NCI-H187 treated with DMSO at 0.1 percent for 48 hours (cell line): Measurements from ENCODE around the gene RBM10.
A peak's percentile ranks its signal among the peaks of the same experiment; 100 is the strongest.

Experiments used
- DNase-seq: peaks from one replicate; lab custom pipeline; 2025; lab: John Stamatoyannopoulos, UW

RBM10 gene

DNA sequence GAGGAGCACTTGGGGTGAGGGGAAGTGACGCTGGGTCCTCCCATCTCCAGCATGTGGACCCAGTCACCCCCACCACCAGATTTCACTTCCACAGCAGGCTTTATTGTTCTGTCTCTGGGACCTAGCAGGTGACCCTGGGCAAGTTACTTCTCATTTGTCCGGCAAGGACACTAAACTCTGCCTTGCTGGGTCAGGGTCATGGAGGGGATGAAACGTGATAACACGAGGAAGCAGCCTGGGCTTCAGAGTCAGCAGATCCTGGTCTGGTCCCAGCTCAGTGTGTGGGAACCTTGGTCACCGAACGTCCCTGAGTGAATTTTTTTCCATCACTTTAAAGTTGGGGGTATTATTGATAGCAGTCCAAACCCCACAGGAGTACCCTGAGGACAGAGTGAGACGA is 52.5 kb downstream of the RBM10 start:
- DNase-seq, result no peak

DNA sequence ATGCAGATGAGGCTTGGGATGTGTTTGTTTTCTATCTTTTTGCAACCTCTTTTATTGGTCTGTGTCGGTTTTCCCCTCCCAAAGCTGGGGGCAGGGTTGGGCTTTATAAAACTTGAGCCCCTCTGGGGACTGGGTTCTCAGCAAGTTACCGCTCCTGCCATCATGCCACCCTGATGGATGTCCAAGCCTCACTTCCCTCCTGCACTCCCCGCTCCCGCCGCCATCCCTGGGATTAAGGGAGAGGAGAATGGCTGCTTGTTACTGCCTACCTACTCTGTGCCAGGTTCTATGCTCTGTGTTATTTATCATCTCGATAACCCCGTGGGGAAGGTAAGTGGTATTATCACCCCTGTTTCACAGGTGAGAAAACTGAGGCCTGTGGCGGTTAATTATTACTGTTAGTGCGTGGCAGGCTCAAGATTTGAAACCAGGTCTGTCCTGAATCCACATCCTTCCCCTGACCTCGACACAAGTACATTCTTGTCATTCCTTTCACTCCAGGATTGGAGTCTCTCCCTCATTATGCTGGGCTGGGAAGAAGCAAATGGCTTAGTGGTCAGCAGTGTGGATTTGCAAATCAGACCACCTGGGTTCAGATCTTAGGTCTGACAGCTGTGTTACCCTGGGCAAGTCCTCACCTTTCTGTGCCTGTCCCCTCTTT is 53.1 kb downstream of the RBM10 start:
- DNase-seq, result no peak

DNA sequence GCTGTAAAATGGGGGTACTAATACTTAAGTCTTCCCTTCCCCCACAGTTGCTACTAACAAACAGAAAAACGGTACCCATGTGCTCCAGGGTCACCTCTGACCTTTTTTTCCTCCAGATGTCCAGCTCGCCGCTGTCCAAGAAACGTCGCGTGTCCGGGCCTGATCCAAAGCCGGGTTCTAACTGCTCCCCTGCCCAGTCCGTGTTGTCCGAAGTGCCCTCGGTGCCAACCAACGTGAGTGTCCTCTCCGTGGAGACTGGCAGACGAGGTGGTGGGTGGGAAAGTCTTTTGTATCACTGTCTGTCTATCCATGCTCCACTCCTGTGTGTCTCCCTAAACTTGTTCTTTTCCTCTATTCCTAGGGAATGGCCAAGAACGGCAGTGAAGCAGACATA is 53.7 kb downstream of the RBM10 start:
- no peak for DNase-seq

DNA sequence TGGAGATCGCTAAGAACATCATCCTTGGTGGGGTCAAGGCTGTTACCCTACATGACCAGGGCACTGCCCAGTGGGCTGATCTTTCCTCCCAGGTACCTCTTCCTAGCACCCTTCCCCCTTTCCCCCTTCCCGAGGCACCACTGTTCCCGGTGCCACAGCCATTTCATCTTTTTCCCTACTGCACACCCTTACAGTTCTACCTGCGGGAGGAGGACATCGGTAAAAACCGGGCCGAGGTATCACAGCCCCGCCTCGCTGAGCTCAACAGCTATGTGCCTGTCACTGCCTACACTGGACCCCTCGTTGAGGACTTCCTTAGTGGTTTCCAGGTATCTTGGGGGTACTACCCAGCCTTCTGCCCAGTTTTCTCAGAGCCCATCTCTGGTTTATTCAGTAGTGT is 54.3 kb downstream of the RBM10 start:
- DNase-seq, result no peak

DNA sequence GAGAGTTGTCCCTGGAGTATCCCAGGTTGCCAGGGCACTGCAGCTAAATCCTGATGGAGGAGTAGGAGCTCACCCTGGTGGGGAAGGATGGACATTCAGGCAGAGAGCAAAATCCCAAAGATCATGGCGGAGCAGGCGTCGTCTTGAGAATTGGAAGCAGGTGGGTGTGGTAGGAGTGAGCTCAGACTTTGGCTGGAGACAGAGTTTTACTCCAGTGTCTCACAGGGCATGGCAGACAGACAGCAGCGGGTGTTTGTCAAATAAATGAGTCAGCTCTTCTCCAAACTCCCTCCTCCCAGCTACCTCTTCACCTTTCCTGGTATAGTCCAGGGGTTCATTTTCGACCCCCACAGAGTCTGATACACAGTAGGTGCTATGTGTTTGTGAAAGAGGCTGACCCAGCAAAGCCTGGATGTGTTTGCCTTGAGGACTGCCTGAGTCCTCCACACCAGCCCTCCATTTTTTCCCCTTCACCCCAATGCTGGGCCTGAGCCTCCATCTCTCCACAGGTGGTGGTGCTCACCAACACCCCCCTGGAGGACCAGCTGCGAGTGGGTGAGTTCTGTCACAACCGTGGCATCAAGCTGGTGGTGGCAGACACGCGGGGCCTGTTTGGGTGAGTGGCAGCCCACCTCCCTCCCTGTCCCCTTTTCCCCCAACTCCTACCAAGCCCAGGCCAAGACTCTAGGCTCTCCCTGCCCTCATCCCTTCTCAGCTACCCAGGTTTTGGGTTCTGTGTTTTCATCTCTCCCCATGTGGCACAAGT is 55.5 kb downstream of the RBM10 start:
- no peak for DNase-seq

DNA sequence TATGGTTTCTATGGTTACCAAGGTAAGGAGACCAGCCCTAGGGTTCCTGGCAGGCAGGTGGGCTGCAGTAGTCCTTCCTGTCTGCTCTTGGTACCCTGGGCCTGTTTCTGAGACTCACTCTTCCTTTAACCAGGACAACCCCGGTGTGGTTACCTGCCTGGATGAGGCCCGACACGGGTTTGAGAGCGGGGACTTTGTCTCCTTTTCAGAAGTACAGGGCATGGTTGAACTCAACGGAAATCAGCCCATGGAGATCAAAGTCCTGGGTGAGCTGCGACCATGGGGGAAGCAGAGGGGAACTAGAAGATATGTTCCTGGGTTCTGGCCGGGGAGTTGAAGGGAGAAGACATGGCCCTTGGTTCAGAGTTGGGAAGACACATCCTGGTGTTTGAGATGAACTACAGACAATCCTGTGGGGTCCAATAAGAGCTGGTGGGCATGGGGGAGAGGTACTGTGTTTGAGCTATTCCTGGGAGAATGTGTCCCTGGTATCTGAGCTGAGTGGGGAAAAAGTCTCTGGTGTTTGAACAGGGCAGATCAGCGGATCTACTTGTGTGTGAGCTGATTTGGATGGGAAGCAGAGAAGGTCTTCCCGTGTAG is 56.4 kb downstream of the RBM10 start:
- no peak for DNase-seq

DNA sequence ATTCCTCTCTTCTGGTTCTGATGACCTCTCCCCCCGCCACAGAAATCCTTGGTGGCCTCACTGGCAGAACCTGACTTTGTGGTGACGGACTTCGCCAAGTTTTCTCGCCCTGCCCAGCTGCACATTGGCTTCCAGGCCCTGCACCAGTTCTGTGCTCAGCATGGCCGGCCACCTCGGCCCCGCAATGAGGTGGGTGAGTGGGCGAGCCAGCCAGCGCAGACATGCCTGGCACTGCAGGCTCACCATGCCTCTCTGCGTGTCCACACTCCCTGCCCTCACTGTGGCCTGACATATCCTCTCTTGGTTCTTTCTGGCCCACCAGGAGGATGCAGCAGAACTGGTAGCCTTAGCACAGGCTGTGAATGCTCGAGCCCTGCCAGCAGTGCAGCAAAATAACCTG is 57.3 kb downstream of the RBM10 start:
- no peak for DNase-seq

DNA sequence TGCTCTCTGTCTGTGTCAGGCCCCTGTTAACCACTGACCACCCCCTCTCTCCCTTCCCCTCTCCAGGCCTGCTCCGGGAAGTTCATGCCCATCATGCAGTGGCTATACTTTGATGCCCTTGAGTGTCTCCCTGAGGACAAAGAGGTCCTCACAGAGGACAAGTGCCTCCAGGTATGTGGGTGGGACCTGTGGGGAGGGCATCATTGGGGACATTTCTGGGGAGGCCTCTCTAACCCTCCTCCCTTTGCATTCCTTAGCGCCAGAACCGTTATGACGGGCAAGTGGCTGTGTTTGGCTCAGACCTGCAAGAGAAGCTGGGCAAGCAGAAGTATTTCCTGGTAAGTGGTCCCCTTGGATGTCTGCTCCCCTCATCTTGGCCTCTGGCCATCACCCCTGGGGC is 57.9 kb downstream of the RBM10 start:
- no peak for DNase-seq

DNA sequence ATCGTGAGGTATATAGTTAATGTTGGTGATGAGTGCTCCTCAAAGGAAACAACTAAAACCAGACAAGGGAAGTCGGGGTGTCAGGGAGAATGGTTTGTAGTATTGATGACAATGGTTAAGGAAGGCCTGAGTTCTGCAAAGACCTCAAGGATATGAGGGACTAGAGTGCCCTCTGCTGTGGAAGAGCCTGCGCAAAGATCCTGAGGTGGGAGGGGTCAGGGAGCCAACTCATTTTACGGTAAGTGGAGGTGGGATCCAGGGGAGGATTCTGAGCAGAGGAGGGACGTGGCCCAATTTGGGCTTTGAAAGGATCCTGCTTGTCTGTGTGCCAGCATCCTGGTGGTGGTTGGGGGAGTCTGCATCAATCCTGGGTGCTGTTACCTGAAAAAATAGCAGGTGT is 59.9 kb downstream of the RBM10 start:
- DNase-seq, result no peak

DNA sequence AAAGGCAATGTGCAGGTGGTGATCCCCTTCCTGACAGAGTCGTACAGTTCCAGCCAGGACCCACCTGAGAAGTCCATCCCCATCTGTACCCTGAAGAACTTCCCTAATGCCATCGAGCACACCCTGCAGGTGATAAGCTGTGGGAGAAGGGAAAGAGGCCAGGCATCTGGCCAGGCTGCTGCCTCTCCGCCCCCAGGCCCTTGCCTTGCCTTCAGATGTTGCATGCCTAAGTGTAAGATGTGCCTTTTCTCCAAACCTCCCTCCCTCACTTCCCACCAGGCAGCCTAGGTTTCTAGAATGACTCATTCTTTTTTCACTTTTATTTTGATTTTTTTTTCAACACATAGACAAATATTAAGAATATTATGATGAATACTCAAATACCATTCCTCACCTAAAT is 61.3 kb downstream of the RBM10 start:
- no peak for DNase-seq

DNA sequence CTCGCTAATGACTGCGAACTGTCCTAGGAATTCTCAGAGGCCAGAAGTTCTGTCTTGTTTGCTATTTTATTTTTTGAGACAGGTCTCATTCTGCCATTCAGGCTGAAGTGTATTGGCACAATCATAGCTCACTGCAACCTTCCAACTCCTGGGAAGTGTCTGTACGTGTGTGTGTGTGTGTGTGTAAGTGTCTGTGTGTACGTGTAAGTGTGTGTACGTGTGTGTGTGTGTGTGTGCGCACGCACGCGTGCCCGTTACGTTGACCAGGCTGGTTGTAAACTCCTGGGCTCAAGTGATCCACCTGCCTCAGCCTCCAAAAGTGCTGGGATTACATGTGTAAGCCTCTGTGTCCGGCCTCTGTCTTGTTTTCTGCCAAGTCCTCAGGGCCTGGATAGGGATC is 63.1 kb downstream of the RBM10 start:
- no peak for DNase-seq

DNA sequence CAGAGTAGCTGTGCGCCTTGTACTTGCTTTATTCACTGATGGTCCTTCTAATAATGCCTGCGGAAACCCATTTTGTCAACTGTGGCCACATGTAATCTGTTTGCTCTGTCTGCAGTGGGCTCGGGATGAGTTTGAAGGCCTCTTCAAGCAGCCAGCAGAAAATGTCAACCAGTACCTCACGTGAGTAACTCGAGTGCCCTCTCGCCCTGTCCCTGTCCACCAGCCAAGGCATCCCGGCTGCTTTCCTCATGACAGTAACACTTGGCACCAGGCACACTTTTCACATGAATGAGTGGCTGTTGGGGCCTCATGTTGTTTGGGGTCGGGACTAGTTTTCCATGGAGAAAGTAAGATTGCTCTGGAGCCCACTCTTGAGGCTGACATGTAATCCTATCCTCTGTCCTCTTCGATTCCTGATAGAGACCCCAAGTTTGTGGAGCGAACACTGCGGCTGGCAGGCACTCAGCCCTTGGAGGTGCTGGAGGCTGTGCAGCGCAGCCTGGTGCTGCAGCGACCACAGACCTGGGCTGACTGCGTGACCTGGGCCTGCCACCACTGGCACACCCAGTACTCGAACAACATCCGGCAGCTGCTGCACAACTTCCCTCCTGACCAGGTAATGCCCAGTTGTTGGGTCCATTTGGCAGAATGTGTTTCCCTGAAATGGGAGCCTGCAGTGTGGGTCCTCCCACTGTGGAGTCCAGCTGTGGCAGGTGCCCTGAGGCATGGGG is 64.7 kb downstream of the RBM10 start:
- DNase-seq, result no peak

DNA sequence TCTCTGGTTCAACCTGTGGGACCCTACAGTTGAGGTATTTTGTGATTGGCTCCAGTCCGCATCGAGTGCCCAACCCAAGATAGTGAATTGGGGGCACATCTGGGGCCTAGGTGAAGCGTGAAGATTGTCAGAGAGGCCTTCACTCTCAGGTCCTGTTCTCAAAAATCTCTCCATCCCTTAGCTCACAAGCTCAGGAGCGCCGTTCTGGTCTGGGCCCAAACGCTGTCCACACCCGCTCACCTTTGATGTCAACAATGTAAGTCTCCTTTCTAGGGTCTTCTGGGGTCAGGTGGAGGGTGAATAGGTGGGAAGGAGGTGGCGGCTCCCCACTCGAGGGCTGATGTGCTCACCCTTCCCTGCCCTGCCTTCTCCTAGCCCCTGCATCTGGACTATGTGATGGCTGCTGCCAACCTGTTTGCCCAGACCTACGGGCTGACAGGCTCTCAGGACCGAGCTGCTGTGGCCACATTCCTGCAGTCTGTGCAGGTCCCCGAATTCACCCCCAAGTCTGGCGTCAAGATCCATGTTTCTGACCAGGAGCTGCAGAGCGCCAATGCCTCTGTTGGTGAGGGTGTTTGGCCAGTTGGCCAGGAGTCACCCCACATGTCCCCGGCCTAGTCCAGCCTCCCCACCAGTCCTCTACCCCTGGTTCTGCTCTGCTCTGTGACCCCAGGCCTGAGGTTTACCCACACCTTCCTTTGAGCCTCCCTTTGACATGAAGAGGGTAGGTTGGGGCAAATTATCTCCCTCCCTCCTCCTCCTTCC is 65.8 kb downstream of the RBM10 start:
- DNase-seq, result no peak

DNA sequence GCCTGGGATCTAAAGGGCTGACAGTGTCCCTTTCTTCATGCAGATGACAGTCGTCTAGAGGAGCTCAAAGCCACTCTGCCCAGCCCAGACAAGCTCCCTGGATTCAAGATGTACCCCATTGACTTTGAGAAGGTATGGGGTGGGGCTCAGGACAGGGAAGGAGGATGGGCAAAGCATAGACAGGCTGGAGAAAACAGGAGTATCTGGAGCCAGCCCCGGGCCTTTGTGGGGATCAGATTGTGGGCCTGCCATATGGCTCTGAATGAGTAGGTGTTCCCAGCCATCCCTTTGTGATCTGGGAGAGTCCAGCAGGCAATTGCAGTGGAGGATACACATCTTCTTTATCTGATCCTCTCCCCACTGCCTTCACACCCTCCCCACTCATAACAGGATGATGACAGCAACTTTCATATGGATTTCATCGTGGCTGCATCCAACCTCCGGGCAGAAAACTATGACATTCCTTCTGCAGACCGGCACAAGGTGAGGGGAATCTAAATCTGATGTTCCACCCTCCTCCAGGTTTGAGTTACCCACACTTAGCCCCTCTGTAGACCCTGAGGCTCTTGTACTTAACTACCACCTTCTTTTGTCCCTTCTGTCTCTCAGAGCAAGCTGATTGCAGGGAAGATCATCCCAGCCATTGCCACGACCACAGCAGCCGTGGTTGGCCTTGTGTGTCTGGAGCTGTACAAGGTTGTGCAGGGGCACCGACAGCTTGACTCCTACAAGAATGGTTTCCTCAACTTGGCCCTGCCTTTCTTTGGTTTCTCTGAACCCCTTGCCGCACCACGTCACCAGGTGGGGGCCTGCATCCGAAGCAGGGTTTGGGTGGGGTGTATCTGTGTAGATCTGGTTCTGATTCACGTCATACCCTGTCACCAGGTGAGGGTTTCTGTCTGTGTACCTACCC is 67.6 kb downstream of the RBM10 start:
- DNase-seq, result no peak

DNA sequence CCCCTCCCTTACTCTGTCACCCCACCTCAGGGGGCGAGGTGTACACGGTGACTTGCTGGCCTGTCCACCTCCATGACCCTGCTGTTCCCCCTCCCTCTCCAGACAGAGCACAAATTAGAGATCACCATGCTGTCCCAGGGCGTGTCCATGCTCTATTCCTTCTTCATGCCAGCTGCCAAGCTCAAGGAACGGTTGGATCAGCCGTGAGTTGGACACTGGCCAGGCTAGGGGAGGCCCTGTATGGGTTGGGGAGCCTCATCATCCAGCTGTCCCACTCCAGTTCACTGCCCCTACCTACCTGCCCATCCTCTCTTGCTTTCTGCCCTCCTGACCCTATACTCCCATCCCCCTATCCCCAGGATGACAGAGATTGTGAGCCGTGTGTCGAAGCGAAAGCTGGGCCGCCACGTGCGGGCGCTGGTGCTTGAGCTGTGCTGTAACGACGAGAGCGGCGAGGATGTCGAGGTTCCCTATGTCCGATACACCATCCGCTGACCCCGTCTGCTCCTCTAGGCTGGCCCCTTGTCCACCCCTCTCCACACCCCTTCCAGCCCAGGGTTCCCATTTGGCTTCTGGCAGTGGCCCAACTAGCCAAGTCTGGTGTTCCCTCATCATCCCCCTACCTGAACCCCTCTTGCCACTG is 69.5 kb downstream of the RBM10 start:
- DNase-seq, result no peak

DNA sequence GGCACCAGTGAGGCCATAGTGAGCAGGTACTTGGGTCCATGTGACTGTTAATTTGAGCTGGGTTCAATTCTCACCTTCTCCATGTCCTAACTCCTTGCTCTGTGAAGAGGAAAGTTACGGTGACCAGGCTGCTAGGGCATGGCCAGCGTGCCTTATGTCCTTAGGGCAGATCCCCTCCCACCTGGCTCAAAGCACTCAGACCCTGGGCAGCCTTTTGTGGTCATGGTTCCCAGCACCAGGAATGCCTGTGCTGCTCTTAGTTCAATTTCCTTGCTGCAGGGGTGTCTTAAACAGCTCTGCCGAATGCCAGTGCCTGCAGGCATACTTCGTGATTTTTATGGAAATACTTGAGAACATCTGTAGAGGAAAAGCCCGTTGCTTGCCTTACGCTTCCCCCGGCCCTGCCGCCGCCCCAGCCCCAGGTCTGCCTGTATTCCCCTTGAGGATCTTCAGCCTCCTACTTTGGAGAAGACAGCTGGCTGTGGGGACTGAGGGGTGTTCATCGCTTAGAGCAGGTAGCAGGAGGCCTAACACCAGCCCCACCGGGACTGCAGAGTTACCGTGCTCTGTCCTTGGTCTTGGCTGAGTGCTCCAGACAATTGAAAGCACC is 70.4 kb downstream of the RBM10 start:
- DNase-seq, result no peak

DNA sequence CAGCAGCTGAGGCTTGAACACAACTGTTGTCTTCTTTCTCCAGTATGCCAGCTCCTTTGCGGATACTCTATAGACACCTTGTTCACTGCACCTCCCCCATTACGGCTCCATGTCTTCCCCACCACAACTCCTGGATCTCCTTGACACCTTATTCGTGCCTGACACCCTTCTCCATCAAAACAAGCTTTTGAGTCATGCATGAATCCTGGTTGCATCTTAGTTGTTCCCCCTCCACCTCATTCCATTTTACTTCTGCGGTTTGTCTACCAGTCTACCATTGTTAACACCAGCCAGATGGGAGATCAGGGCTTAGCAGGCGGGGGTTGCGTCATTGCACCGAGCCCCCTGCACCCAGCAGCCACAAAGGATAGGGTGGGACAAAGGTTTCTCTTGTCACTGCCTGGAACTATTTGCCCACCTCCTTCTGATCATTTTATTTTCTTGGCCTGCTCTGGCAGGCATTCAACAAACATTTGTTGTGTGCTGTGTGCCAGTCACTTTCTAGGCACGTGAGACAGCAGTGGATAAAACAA is 71.4 kb downstream of the RBM10 start:
- DNase-seq, result no peak

DNA sequence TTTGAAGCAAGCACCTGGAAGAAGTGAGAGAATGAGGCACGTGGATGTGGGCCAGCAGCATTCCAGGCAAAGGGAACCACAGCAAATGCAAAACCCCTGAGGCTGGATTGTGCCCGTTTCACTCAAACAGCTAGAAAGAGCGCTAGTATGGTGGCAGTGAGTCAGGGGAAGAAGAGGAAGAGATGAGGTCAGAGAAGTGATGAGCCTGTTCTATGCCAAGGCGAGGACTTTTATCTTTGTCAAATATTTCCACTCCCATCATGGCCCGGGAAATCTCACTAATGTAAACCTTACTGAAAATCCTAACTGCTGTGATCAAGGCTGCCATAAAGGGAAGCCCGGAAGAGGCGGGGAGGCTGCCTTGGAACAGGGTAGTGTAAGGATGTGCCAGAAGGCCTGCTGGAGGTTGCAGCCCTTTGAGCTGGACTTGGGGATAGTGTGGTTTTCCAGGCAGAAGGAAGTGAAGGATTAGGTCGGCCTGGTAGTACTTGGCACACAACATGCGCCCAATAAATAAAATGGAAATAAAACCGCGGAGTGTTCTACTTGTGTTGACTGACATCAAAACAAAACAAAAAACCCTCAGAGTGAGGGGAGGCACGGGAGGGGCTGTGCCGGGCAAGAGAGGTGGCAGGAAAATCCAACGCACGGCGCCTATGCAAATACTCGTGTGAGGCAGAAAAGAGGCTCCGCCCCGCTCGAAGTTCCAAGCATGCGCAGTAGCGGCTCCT is 72.3 kb downstream of the RBM10 start:
- no peak for DNase-seq

DNA sequence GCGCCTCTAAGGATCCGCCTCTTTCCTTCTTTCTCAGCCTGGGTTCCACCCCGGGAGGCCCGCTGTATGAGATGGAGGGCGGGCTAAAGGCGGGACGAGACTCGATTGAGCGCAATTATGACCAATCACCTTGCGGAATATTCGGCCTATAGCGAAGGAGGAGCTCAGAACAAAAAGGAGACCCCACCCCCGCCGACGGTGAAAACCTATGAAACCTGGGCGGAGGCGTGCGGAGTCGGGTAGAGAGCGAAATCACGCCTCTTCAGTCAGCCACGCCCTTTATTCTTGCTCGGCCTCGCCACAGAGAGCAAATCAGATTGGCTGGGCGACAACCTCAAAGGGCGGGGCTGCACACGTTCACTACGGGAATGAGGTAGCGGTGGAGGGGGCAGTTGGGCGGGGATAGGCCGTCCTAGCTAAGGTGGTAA is 72.8 kb downstream of the RBM10 start:
- DNase-seq, result peak; percentile 83
